Activated CD8-positive, alpha-beta T cell treated with anti-CD3 and anti-CD28 coated beads for 36 hours (primary cell): ENCODE measurements around the gene SERPINA1. TPM values are rescaled to one million over a fixed set of nuclear protein-coding genes. Genes with fewer than 3 reads are reported as not detected.
A peak's percentile ranks its signal among the peaks of the same experiment; 100 is the strongest.

Experiments
- ATAC-seq: fragments of 200-7000 bp; cut with Tn5 transposase; one replicate; pipeline ENCODE4 v1.10.0; 2021; ENCODE audit warnings: mild to moderate bottlenecking, moderate library complexity
- CTCF ChIA-PET: fragments of 350-600 bp; sonication (Branson Sonifier 250); formaldehyde crosslinking; loops from one replicate; lab custom pipeline; 2021; ENCODE audit warnings: antibody characterized with exemption; lab: Charles Lee
- POLR2A ChIA-PET: fragments of 350-600 bp; sonication (Branson Sonifier 250); formaldehyde crosslinking; loops from one replicate; lab custom pipeline; 2021; ENCODE audit warnings: antibody characterized with exemption; lab: Charles Lee
- DNase-seq: peaks from one replicate; pipeline ENCODE4 v3.0.0-alpha.2; 2020
- H3K27ac Mint-ChIP-seq: one replicate; pipeline ENCODE4 v1.8.0; 2021; ENCODE audit warnings: mild to moderate bottlenecking, mixed read lengths
- H3K27me3 Mint-ChIP-seq: one replicate; pipeline ENCODE4 v1.8.0; 2021; ENCODE audit warnings: mixed read lengths
- H3K36me3 Mint-ChIP-seq: one replicate; pipeline ENCODE4 v1.8.0; 2021; ENCODE audit warnings: low read depth, mixed read lengths
- H3K4me1 Mint-ChIP-seq: one replicate; pipeline ENCODE4 v1.8.0; 2021; ENCODE audit warnings: low read depth, mixed read lengths
- H3K4me3 Mint-ChIP-seq: one replicate; pipeline ENCODE4 v1.8.0; 2021; ENCODE audit warnings: mild to moderate bottlenecking, moderate library complexity, mixed read lengths
- H3K9me3 Mint-ChIP-seq: one replicate; pipeline ENCODE4 v1.8.0; 2021; ENCODE audit warnings: mixed read lengths
- CTCF ChIP-seq: fragments of 200-600 bp; IDR thresholded peaks from one replicate; pipeline ENCODE4 v1.8.0; 2022; ENCODE audit warnings: antibody characterized with exemption, mild to moderate bottlenecking
- intact Hi-C: fragments of 100-400 bp; cut with micrococcal nuclease; formaldehyde crosslinking; loops from one replicate; pipeline ENCODE4 v1.10.0; 2022
- total RNA-seq, 2 experiments: library from RNA; stranded (reverse); gene quantifications; one replicate each; pipeline ENCODE4 v1.2.3, GENCODE V29; 2021

The SERPINA1 gene
- total RNA-seq, 2 experiments from 2014 or later: 1.0 to 1.9 TPM

- CTCF ChIA-PET: interaction anchor here (0.8 kb wide), 1 partner anchor 434 kb away, joined by 3 read pairs; no protein-coding TSS in a partner anchor
- POLR2A ChIA-PET: no interaction called here
- no peak overlapping the region for H3K4me3 Mint-ChIP-seq
- H3K36me3 Mint-ChIP-seq: no peaks in the 10 kb centered on the region
- peak; percentile 58 for DNase-seq
- ATAC-seq: peak; percentile 40
- intact Hi-C loops: no loop called here
- no peaks in the 10 kb centered on the region for H3K9me3 Mint-ChIP-seq
- H3K27me3 Mint-ChIP-seq: peaks cover 22% of the 10 kb centered on the region
- peaks cover 39% of the 10 kb centered on the region for H3K4me1 Mint-ChIP-seq
- no peak for TF ChIP-seq CTCF
- H3K27ac Mint-ChIP-seq: peak overlapping the region; percentile 86
Measured at GRCh38 chr14:94394581-94395207, 6.3 kb upstream of the SERPINA1 start.

GRCh38 chr14:94394025-94394493 is 5.7 kb upstream of the SERPINA1 start:
- ATAC-seq: peak; percentile 60
- Mint-ChIP-seq H3K4me1 (peaks cover 39% of the 10 kb centered on the region), H3K36me3 (no peaks in the 10 kb centered on the region), H3K27ac (peak overlapping the region; percentile 86), H3K9me3 (no peaks in the 10 kb centered on the region), H3K4me3 (no peak overlapping the region), H3K27me3 (peaks cover 21% of the 10 kb centered on the region)
- DNase-seq: peak; percentile 51
- ChIA-PET CTCF (no interaction called here), POLR2A (no interaction called here)
- no peak for TF ChIP-seq CTCF
- intact Hi-C loops: no loop called here

- no peak for TF ChIP-seq CTCF
- Mint-ChIP-seq H3K27ac (peak overlapping the region; percentile 86), H3K9me3 (no peaks in the 10 kb centered on the region), H3K4me1 (peaks cover 39% of the 10 kb centered on the region), H3K4me3 (no peak overlapping the region), H3K36me3 (no peaks in the 10 kb centered on the region), H3K27me3 (peaks cover 19% of the 10 kb centered on the region)
- intact Hi-C loops: no loop called here
- ATAC-seq (no peak), DNase-seq (no peak)
- ChIA-PET POLR2A (no interaction called here), CTCF (no interaction called here)
Measured at GRCh38 chr14:94393474-94393873, 5.1 kb upstream of the SERPINA1 start.

GRCh38 chr14:94392510-94392935 is 4.1 kb upstream of the SERPINA1 start:
- H3K9me3 Mint-ChIP-seq: no peaks in the 10 kb centered on the region
- peaks cover 10% of the 10 kb centered on the region for H3K27me3 Mint-ChIP-seq
- ATAC-seq (peak; percentile 79), DNase-seq (peak; percentile 72)
- no peaks in the 10 kb centered on the region for H3K36me3 Mint-ChIP-seq
- no peak overlapping the region for H3K4me3 Mint-ChIP-seq
- POLR2A ChIA-PET: no interaction called here
- TF ChIP-seq CTCF: no peak
- CTCF ChIA-PET: interaction anchor here (0.8 kb wide), 1 partner anchor 212 kb away, joined by 3 read pairs; no protein-coding TSS in a partner anchor
- peak overlapping the region; percentile 61 for H3K27ac Mint-ChIP-seq
- intact Hi-C loops: no loop called here
- H3K4me1 Mint-ChIP-seq: peaks cover 39% of the 10 kb centered on the region

- Mint-ChIP-seq H3K9me3 (no peaks in the 10 kb centered on the region), H3K4me3 (no peak overlapping the region), H3K27ac (peak overlapping the region; percentile 50), H3K27me3 (peaks cover 5% of the 10 kb centered on the region), H3K4me1 (peaks cover 39% of the 10 kb centered on the region), H3K36me3 (no peaks in the 10 kb centered on the region)
- ChIA-PET POLR2A (no interaction called here), CTCF (no interaction called here)
- TF ChIP-seq CTCF: no peak
- intact Hi-C loops: no loop called here
- no peak for ATAC-seq
- DNase-seq: no peak
Measured at GRCh38 chr14:94391281-94391975, 3.0 kb upstream of the SERPINA1 start.
